Muscle of back (tissue), 11 donors: ENCODE measurements around the gene MUC2. TPM values are rescaled to one million over a fixed set of nuclear protein-coding genes. Genes with fewer than 3 reads are reported as not detected.

Source experiments
- DNase-seq, 3 donors: peaks; one replicate each; pipeline versions ENCODE4 v3.0.0 to v3.0.0-alpha.2; 2013
- polyA plus RNA-seq, 10 donors: library from polyadenylated mRNA; unstranded; fragments of 120-200 nt; gene quantifications; one replicate each; pipeline ENCODE4 v1.2.1, GENCODE V29; 2013; ENCODE audit not compliant: insufficient read length in 10 of 10

MUC2 gene
- polyA plus RNA-seq, 10 donors: 0.01 to 0.09 (median 0.03) TPM; not detected in 3

DNA sequence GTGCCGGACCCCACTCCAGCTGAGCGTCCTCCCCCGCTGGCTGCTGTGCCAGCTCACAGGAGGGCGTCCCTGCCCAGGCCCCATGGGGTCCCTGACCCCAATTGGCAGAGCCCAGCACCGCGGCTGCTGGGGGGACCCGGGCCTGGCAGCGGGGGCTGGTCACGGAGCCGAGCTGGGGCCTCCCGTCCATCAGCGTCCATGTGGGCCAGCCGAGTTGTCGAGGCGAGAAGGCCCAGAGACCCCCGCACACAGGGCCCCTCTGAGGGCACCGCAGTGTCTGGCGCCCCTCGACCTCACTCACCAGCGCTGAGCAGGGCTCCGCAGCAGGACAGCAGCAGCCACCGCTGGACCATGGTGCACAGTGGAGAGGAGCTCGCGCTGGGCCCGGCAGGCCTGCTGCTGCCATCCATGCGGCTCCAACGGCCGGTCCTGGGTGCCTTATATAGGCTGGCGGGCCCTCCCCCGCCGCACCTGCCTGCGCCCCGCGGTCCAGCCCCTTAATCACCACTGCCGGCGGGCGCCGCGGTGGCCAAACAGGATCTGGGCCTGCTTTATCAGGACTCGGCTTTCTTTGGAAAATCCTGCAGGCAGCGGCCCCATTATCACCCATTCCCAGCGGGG, 38.3 kb upstream of the MUC2 start, which contains the start of gene MUC6:
TSS of gene MUC6 (minus strand) at position 416 of the 621 bp plus-strand sequence. CDS start at position 353, 63 bp downstream.
- DNase-seq: no peak

DNA sequence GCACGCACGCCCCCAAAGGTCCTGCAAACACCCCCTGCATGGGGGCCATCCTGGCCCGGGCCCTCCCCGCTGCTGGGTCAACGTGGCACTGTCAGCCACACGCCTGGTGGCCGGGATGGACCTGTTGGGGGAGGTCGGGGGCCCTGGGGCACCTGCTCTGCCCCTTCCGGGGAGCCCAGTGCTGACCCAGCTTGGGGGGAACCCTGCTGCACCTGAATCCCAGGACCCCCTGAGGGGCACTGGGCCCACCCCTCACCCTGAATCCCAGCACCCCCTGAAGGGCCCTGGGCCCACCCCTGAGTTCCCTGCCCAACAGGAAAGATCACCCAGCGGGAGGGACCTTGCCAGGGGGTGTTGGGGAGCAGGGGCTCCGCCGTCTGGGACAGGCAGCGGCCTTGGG, 37.7 kb upstream of the MUC2 start:
- DNase-seq: no peak

DNA sequence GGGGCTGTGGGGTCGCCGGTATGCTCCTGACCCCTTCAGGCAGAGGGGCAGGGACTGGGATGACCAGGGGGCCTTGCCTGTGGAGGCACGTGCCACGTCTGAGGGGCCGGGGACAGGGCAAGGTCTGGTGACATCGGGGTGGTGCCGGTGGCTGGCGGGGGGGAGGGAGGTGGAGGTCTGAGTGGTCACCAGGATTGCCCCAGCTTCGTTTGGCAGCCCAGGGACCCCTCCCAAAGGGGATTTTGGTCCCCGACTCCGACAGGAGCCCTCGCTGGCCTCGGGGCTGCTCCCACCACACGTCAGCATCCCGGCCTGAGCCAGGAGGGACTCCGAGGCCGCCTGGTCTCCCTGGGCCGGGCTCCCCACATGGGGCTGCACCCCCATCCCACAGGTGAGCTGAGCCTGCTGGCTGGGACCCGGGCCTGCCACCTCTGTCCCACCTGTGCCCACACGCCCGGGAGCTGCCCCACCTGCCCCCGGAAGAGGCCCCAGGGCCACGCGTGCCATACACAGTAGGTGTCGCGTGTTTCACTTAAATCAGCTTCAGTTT, 37.1 kb upstream of the MUC2 start:
- DNase-seq: no peak

DNA sequence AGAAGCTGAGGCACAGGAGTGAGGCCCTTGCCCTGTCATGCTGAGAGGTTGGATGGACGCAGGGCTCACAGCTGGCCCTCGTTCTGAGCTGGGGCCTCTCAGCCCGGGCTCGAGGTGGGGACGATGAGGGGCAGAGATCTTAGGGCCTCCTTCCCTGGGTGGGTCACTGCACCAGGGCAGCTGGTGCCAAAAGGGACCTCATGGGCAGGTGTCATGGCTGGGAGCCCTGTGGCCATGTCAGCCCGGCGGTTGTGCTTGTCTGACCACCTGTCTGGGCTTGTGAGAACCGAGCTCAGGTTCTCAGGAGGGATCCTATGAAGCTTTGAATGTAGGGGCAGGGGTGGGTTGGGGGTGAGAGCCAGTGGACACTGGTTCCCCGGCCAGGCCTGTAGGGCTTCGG, 36.3 kb upstream of the MUC2 start:
- no peak for DNase-seq

DNA sequence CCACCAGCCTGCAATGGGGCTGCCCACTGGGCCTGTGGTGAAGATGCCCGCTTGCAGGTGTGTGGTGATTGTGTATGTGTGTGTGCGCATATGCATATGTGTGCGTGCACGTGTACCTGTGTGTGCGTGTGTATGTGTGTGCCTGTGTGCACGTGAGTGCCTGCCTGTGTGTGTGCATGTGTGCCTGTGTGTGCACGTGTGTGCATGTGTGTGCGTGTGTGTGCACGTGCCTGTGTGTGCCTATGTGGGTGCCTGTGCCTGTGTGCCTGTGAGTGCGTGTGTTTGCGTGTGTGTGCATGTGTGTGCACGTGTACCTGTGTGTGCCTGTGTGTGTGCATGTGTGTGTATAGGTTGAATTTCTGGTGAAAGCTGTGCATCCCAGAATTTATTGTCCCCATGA, 35.8 kb upstream of the MUC2 start:
- DNase-seq: no peak

DNA sequence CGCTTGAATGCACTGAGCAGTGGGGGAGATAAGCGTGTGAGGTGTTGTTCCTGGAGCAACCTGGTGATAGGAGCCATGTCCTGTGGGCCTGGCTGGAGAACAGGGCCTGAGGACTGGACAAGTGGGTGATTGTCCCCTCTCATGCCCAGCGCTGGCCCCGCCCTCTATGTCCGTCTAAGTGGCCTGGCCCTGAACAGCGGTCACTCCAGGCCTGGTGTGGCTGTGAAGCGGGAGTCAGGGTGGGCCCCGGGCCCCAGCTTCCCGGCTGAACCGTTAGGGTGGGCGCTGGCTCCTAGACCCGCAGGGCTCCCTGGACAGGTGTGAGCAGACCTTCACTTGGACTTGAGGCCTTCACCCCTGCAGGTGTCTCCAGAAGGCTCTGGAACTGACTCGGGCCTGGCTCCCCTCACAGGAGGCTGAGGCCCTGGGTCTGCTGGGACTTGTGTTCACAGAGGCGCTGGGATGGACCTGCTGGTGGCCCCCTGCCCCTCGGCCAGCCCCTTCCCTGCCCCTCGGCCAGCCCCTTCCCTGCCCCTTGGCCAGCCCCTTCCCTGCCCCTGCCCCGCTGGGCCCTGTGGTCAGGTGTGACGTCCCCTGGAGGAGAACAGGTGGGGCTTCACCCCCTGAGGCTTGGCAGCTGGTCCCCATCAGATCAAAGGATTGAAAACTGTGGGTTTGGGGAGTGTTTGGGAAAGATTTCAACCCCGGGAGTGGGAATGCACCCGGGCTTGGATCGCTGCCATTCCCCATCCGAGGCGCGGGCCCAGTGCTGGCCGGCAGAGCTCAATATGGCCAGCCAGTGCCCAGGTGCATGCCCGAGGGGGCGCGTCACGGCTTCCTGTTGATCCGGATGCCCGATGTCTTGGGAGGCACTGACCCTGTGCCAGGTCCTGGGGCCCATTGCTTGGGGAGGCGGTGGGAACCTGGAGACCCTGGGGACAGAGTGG, 34.9 kb upstream of the MUC2 start:
- no peak for DNase-seq

DNA sequence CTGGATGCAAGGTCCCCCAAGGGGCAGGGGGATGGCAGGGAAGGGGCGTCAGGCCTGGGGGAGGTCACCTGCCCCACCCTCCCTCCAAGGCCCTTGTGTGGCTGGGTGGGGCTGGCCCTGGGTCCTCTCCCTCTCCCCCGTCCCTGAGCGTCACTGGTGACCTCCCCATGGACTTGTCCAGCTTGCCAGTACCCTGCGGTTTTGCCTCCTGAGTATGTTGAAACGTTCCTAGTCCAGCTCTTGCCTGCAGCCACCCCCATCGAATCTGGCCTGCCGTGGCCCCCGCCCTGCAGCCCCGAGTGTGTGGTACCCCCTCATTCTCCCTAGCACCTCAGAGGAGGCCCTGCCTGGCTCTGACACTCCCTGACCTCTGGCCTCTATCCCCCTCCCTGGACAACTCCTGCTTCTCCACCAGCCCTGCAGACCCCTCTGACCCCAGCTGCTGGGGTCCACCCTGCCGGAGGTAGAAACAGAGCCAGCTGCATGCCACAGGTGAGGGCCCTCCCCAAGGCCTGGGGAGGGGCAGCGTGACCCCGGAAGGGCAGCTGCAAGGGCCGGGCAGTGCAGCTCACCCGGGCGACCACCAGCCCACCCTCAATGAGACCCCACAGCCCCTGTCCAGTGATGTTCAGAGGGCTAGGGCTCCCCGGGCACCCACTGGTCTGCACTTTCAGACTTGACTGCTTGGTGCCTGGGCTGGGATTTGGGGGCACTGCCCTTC, 34.1 kb upstream of the MUC2 start:
- no peak for DNase-seq

DNA sequence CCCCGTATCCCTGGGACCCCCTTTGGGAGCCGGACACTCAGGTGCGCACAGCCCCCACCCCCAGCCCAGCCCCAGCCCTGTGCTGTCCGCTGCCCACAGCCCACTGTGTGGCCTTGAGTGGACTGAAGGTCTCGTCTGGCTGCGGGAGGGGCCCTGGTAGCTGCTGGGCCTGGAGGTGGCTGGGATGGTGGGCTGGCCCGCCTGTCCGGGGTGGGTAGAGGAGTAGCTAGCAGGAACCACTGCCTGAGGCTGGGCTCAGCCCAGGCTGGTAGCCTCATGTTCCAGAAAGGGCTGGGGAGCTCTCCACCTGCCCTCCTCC, 33.6 kb upstream of the MUC2 start:
- DNase-seq: no peak

DNA sequence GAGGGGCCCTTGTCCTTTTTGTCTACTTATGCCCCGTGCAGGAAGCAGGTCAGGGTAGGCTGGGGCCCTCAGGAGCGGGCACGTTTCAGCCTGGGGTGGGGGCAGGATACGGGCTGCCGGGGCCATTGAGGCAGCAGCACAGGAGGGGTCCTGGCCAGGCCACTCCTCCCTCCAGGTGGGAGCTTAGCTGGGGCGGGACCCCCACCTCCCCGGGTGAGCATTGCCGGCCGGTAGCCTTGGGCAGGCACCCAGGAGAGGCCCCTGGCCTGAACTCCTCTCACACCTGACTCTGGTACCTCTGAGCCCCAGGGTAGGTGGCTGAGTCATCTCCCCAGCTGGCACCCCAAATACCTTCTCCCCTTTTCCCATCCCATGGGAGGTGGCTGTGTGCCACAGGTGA, 33.2 kb upstream of the MUC2 start:
- no peak for DNase-seq

DNA sequence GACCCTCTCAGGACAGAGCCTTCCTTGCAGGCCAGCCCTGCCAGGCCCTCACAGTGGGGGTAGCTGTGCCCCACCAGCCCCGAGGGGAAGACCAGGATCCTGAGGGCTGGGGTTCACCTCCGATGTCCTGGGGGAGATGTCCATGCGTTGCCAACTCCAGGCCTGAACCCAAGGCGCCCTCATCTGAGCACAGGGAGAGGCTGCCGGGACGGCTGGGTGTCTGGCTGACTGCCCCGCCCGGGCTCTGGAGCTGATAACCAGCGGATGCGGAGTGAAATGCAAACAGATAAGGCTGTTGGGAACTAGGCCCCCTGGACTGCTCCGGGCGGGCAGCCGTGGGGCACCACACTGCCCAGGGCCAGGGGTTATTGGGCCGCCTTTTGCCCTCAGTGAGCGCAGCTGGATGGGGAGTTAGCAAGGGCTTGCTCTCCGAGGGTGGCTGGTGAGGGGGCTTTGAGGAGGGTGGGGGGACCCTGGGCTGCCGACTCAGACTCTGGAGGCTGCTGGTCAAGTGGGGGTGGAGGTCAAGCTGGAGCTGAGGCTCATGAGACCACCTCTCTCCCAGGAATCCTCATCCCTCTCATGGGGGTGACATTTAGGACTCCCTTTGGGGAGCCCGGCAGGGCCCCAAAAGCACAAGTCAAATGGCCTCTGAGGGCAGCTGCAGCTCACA, 32.6 kb upstream of the MUC2 start:
- no peak for DNase-seq

DNA sequence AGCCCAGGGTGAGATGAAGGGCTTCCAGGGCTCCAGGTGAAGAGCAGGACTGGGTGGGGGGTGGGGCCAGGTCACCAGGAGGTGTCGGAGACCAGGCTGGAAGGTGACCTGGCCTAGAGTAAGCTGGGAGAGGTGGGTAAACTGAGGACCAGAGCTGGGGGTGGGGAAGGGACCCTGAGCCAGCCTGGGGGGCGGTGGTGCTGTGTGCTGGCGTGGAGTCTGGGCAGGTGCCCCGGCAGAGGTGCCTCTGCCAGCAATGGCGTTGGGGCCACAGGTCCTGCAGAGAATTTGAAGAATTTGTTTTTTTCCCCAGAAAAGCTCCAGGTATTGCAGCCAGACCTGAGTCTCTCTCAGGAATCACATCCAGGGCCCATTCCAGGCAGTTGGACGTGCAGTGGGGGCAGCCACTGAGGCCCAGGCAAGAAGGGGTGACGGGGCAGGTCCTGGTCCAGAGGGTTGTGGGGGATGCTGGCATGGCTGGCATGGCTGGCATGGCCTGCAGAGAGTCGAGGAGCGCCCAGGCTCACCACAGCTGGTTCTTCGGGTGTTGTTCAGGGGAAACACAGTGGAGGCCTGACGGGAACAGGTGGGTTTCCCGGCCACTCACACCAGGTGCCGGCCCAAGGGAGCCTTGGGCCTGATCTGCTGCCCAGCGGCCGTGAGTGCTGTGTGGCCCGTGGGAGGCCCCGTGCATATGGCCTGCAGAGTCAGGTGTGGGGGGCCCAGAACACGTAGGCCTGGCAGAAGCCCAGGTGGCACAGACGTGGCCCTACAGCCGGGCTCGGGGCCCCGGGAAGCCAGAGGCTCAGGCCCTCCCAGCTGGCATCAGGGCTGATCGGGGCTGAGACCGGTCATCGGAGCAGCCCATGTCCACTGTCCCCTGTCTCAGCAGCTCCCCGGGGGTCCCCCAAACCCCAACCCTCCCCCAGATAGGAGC, 31.8 kb upstream of the MUC2 start:
- no peak for DNase-seq

DNA sequence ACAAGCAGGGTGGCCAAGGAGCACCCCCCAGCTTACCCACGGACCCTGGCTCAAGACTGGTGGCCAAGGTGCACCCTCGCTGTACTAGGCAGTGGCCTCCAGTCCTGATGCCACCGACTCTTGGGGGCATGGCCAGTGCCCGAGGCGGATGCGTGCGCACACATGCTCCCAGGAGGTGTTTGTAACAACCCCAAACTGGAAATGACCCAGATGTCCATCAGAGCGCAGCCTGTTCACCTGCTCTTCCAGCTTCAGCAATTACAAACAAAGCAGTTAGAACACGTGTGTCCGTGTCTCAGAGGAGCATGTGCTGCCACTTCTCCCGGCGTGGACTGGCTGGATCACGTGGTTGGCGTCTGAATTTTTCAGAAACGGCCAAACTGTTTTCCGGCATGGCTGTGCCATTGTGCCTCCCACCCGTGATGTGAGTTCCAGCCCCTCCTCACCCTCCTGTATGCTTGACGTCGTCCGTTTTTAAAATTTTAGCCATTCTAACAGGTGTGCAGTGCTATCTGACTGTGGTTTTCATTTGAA, 31.0 kb upstream of the MUC2 start:
- no peak for DNase-seq

DNA sequence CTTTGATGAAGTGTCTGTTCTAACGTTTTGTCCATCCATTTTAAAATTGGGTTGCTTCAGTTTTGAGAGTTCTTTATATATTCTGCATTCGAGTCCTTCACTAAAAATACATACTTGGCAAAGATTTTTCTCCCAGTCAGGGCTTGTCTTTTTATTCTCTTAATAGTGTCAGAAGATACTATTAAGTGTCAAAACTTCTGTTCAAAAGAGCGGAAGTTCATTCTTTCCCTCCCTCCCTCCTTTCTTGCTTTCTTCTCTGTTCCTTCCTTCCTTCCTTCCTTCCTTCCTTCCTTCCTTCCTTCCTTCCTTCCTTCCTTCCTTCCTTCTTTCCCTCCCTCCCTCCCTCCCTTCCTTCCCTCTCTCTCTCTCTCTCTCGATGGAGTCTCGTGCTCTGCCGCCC, 30.5 kb upstream of the MUC2 start:
- DNase-seq: no peak

DNA sequence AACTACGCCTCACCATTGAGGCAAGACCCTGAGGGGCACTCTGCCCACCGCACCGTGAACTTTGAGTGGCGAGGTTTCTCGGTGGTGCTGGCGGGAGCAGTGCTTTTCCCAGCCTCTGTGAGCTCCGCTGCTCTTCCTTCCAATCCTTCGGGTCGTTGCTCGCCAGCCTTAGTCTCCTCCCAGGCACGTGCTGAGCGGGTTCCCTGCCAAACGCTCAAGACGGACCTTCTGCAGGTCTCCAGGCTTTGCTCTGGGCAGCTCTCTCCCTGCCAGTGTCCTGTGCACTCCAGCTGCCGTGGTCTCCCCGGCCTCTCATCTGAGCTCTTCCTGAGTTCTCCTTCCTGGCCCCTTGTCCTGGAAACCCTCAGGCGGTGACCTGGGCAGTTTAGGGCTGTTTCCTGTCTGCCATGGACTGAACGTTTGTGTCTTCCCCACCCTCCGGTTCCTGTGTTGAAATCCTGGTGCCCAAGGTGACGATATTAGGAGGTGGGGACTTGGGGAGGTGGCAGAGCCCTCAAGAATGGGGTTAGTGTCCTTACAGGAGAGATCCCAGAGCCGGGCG, 27.0 kb upstream of the MUC2 start:
- no peak for DNase-seq

DNA sequence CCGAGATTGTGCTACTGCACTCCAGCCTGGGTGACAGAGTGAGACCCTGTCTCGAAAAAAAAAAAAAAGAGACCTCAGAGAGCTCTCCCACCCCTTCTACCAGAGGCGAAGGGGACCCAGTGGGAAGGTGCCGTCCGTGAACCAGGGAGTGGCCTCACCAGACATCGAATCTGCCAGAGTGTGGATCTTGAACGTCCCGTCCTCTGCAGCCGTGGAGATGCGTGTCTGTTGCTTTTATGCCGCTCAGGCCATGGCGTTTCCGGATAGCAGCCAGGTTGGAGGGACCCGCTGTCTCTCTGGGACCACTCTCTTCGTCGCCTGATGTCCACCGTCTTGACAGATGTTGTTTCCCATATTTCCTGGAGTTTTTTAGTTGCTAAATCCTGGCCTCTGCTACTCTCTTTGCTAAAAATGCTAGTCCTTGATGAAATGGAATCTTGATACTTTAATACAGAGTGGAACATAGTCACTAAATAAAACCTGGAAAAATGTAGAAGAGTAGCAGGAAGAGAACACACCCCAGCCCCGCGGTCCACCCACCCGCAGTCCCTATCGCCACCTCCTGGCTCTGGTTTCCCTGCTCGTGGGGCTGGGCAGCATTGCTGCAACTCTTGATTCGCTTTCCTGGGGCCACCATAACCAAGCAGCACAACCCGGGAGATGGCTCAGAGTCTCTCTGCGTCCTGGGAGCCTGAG, 26.2 kb upstream of the MUC2 start:
- no peak for DNase-seq

DNA sequence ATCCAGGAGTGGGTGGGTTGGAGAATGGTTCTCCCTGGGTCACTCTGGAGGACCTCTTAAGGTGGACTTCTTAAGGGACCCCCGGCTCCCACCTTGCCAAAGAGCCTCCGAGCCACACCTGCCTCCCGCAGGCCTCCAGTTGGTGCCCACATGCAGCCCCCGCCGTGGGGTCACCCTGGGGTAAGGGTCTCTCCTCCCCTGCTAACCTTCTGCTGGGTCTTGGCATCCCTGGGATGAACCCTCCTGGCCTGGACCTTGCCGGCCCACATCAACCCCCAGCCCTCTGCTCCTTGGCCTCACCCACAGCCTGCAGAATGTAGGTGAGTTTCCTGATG, 25.6 kb upstream of the MUC2 start:
- no peak for DNase-seq

DNA sequence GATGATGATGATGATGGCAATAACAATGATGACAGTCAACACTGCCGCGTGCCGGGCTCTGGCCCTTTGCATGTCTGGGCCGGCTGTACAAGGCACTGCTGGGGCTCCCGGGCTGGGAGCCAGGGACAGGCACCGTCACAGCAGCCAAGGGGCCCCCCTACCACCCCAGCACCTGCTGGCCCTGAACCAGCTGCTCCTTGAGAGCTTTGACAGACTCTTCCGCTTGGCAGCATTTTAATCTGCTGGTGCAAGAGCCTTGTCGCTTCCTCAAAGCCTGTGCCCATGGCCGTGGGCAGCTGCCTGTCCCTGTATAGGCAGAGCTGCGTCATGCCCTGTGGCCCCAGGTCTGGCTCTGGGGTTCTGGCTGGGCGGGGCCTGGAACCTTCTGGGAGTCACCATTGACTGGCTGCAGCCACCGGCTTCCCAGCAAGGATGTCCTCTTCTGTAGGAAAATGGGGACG, 25.2 kb upstream of the MUC2 start:
- DNase-seq: peak in 1 of 3 donors; percentile 7

DNA sequence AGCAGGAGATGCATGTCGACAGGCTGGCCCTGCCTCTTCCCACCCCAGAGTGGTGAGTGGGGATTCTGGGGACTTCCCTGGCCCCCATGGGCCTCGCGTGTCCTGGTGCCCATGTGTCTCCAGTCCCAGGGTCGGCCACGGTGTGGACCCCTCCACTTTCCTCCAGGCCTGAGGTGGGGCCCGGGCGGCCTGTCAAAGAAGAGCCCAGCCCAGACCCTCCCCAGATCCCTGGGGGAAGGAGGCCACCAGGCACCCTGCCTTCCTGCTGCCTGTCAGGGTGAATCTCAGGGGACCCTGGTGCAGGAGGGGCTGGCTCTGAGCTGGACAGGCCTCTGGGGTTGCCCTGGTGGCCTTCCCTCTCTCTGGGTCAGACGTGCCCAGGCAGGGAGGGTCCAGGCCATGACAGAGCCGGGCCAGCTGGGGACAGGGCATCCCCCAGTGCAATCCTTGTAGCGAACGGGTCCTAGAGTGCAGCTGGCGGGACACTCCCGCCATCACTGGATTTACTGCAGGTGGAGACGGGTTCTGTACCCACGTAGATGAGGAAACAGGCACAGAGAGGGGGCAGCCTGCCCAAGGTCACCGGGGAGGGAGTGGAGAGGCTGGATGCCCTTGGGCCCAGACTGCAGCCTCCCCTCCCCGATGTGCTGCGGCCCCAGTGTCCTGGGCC, 24.6 kb upstream of the MUC2 start:
- DNase-seq: no peak
